ENCODE data around the gene TFDP2. TPM values are rescaled to one million over a fixed set of nuclear protein-coding genes. Genes with fewer than 3 reads are reported as not detected.

Gene TFDP2
- total and polyA plus RNA-seq, 2 experiments from 2014 or later, result 150 to 410 TPM

GRCh38 chr3:142072816-142073215, 76.5 kb downstream of the TFDP2 start:
- H3K27me3 Mint-ChIP-seq (ENCODE audit: insufficient read depth, low read depth, poor library complexity), result no peaks in the 10 kb centered on the region
- ATAC-seq, result no peak

GRCh38 chr3:142065932-142066331, 83.4 kb downstream of the TFDP2 start:
- Histone ChIP-seq H2AFZ (no peak overlapping the region), H4K20me1 (replicated peaks; ENCODE audit: insufficient read depth) (no peaks in the 10 kb centered on the region), H3K79me2 (replicated peaks; ENCODE audit: insufficient read depth) (no peaks in the 10 kb centered on the region), H3F3A (replicated peaks; ENCODE audit: low read depth) (no peaks in the 10 kb centered on the region), H3K9me2 (ENCODE audit: insufficient read depth) (no peaks in the 10 kb centered on the region), H3K36me3 (ENCODE audit: insufficient read depth) (no peaks in the 10 kb centered on the region), H3K4me3 (peak overlapping the region; percentile 0; the same call in 1 of the 2 replicates), H3K4me2 (peak overlapping the region; percentile 34), H3K27ac (ENCODE audit: low read depth) (peak overlapping the region; percentile 66), H3K27me3 (ENCODE audit: insufficient read depth) (no peaks in the 10 kb centered on the region), H3K4me1 (ENCODE audit: insufficient read depth) (peaks cover 32% of the 10 kb centered on the region)
- peak; percentile 75 for DNase-seq (ENCODE audit: low spot score)
- Mint-ChIP-seq H3K27ac (peak overlapping the region; percentile 53), H3K9me3 (no peaks in the 10 kb centered on the region), H3K4me3 (peak overlapping the region; percentile 48), H3K4me1 (peaks cover 41% of the 10 kb centered on the region), H3K36me3 (ENCODE audit: low read depth) (peaks cover 8% of the 10 kb centered on the region; the same call in 2 of the 3 replicates), H3K27me3 (ENCODE audit: insufficient read depth, low read depth, poor library complexity) (peaks cover 7% of the 10 kb centered on the region)
- TF ChIP-seq EZH2 (IDR thresholded peaks at IDR 0.05; ENCODE audit: low read depth, unreplicated experiment) (no peak), NANOG (IDR thresholded peaks at IDR 0.05; ENCODE audit: borderline replicate concordance) (peak; percentile 25; the same call in 1 of the 2 replicates), POLR2AphosphoS5 (IDR thresholded peaks at IDR 0.05; ENCODE audit: low read depth) (no peak)
- ATAC-seq, result peak; percentile 88

More at GRCh38 chr3:142072816-142073215, 76.5 kb downstream of the TFDP2 start:
- no peaks in the 10 kb centered on the region for H3F3A ChIP-seq (replicated peaks; ENCODE audit: low read depth)
- no peak for DNase-seq (ENCODE audit: low spot score)
- H3K4me1 Mint-ChIP-seq, result peaks cover 15% of the 10 kb centered on the region
- no peaks in the 10 kb centered on the region for H3K9me2 ChIP-seq (ENCODE audit: insufficient read depth)
- no peaks in the 10 kb centered on the region for H3K27me3 ChIP-seq (ENCODE audit: insufficient read depth)
- H3K4me1 ChIP-seq (ENCODE audit: insufficient read depth), result peaks cover 27% of the 10 kb centered on the region
- H3K9me3 Mint-ChIP-seq, result no peaks in the 10 kb centered on the region
- H2AFZ ChIP-seq, result no peak overlapping the region
- H3K27ac Mint-ChIP-seq, result no peak overlapping the region
- no peak overlapping the region for H3K4me3 ChIP-seq
- no peaks in the 10 kb centered on the region for H3K79me2 ChIP-seq (replicated peaks; ENCODE audit: insufficient read depth)
- H3K36me3 Mint-ChIP-seq (ENCODE audit: low read depth), result no peaks in the 10 kb centered on the region
- no peaks in the 10 kb centered on the region for H3K36me3 ChIP-seq (ENCODE audit: insufficient read depth)
- TF ChIP-seq POLR2AphosphoS5 (IDR thresholded peaks at IDR 0.05; ENCODE audit: low read depth) (no peak), JUNB (IDR thresholded peaks at IDR 0.05; ENCODE audit: unreplicated experiment) (no peak), ZNF331 (CRISPR knock-in tag; IDR thresholded peaks at IDR 0.05; ENCODE audit: low read depth) (no peak), ZNF114 (CRISPR knock-in tag; IDR thresholded peaks at IDR 0.05) (no peak), CTCF (conservative IDR thresholded peaks at IDR 0.05; ENCODE audit: low read depth in 2 of 2) (no peak), NANOG (IDR thresholded peaks at IDR 0.05; ENCODE audit: borderline replicate concordance) (no peak), EZH2 (IDR thresholded peaks at IDR 0.05; ENCODE audit: low read depth, unreplicated experiment) (no peak), CREB1 (CRISPR knock-in tag; IDR thresholded peaks at IDR 0.05; ENCODE audit: low read depth) (no peak), ETS1 (IDR thresholded peaks at IDR 0.05) (no peak), EZH2phosphoT487 (IDR thresholded peaks at IDR 0.05; ENCODE audit: unreplicated experiment) (no peak)
- no peaks in the 10 kb centered on the region for H4K20me1 ChIP-seq (replicated peaks; ENCODE audit: insufficient read depth)
- H3K4me3 Mint-ChIP-seq, result no peak overlapping the region
- no peak overlapping the region for H3K27ac ChIP-seq (ENCODE audit: low read depth)
- no peak overlapping the region for H3K4me2 ChIP-seq

All from GM23338 (cell line).